Amniotic stem cell (primary cell): ENCODE data around the gene CDH4.

Experiments used
- DNase-seq: peaks from one replicate; lab custom pipeline; 2025; lab: John Stamatoyannopoulos, UW

CDH4 gene

DNA sequence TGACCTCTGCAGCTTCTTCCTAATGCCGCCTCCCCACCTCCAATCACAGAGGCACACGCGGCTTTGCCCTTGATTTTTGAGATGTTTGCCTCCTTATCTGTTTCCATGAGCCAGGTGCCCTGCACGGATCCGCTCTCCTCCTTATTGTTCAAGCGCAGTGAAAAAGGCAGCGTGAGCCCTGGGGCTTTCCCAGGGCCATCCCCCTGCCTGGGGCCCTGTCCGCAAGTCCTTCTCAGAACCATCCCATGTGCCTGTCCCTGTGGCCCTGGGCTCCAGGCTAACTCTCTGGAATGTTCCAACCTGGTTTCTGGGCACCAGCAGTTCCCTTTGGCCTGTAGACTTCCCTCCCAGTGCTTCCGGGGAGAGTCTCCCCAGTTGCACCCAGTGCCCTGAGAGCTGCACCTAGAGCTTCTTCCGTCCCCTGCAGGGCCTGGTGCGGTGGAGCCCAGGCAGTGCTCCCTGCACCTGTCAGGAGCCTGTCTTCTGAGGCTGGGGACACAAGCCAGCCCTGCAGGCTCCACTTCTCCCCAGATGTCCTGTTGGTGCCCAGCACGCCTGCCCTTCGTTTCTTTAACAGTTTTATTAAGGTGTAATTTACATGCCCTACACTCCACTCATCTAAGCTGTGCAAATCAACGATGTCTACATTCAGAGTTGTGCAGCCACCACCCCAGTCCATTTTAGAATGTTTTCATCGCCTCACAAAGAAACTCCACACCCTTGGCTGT lies 330.3 kb downstream of the CDH4 start:
- DNase-seq = no peak

DNA sequence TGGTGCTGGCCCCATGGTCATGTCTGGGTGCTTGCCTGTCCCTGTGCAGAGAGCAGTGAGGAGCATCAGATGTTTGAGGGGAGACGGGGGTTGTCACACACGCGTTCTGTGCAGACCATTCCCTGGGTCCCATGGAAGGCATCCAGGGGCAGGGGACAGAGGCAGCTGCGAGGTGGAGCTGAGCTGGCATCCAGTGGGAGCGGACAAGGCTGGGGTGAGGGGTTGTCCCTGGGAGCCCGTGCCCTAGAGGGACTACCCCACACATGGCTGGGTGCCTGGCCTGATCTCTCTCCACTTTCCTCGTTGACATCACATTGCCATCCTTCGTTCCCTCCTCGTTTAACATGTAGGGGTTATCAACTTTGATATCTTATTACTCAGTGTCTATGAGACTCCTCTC lies 331.3 kb downstream of the CDH4 start:
- no peak for DNase-seq

DNA sequence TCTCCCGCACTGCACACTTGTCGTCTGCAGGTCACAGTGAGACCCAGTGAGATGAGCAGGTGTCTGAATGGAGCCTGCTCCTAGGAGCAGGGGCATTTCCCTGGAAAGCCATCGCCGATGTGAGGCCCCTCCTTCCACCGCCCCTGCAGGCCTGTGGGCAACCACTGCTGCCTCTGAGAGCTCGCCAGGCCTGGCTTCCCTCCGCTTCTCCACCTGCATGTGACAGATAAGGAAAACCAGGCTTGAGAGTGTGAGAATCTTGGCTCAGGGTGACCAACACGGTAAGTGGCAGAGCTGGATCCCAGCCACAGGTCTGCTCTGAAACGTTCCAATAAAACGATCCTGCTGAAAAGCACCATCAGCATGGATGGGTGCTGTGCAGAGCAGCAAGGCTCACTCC lies 332.8 kb downstream of the CDH4 start:
- no peak for DNase-seq

DNA sequence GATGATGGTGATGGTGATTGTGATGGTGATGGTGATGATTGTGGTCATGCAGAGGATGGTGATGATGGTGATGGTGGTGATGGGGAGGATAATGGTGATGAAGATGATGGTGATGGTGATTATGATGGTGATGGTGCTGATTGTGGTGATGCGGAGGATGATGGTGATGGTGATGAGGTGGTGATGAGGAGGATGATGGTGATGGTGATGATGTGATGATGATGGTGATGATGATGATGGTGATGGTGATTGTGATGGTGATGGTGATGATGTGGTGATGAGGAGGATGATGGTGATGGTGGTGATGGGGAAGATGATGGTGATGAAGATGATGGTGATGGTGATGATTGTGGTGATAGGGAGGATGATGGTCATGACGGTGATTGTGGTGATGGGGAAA lies 333.7 kb downstream of the CDH4 start:
- no peak for DNase-seq

- no peak for DNase-seq
Measured at GRCh38 chr20:61587036-61587435, 335.0 kb downstream of the CDH4 start.

DNA sequence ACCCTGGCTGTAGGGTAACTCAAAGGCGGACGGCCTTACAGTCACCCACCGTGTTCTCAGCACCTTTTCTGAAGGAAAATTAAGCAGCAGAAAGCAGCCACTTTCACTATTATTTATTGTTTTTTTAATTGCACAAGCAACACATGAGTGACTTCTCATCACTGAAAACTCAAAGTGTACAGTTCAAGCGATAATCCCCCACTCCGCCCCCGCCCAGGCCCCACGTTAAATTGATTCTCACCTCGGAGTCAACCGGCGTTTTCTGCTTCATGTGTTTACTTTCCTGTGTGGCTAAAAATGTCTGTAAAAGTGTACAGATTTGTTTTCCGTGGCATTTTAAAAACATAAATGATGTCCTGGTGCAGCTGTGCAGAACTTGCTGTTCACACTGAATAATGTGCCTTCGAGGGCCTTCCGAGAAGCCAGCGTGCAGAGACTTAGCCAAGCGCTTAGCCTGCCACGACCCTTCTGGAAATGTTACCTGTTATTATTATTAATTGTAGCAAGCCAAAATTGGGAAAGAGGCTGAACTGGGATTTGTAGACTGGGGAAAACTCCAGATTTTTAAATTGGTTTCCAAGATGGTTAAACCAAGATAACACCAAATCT lies 335.7 kb downstream of the CDH4 start:
- no peak for DNase-seq

- DNase-seq = no peak
Measured at GRCh38 chr20:61588411-61589385, 336.6 kb downstream of the CDH4 start.

GRCh38 chr20:61590236-61590635 lies 338.2 kb downstream of the CDH4 start:
- no peak for DNase-seq

DNA sequence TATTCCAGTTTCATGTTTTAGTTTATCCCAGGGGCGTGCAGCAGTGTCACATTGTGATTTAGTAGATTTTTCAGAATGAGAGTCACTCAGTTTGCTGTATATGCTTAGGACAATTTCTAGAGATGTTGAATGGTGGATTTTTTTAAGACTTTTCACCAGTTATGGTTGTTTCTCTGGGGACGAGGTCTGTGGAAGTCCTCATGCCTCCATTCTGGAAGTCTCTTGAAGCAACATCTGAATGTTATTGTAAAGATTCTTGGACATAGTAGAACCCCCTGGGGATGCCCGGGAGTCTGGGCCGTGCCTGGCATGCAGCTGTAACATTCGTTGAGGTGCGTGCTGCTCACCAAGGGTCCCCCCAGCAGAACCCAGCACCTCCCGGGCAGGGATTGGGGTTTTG lies 341.5 kb downstream of the CDH4 start:
- DNase-seq = no peak

- no peak for DNase-seq
Measured at GRCh38 chr20:61594198-61594597, 342.1 kb downstream of the CDH4 start.

DNA sequence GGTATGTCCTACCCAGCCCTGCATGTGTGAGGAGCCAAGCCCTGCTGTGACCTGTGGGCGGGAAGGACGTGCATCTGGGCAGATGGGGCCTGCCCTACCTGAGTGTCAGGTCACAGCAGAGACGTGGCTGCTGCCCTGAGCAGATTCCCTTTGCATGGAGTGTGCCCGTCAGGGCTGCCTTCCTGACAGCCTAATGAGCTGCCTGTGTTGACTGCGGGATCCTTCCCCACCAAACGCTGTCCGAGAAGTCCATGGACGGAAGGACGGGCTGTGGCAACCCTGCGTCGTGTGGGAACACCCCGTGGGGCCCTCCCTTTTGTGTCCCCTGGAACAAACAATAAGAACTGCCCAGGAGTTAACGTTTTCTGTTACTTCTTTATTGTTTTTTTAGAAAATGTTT lies 343.2 kb downstream of the CDH4 start:
- DNase-seq = no peak

- no peak for DNase-seq
Measured at GRCh38 chr20:61596687-61597330, 344.7 kb downstream of the CDH4 start.

- DNase-seq = no peak
Measured at GRCh38 chr20:61597996-61598395, 345.9 kb downstream of the CDH4 start.

DNA sequence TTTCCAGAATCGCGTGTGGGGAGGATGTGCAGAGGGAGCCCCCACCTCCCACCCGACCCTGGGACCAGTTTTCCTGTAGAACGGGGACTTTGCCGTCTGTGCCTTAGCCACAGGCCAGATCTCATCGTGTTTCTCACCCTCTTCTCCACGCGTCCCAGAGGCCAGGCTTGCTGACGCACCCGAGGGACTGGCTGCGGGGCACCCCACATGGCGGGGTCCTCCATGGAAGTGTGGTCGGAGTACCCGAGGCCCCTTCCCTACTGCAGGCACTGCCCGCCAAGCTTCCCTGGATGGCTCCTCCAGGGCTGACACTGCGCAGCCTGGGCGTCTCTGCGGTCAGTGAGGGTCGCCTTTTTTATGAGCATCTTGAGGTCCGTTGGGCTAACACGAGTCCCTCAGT lies 346.5 kb downstream of the CDH4 start:
- DNase-seq = no peak

DNA sequence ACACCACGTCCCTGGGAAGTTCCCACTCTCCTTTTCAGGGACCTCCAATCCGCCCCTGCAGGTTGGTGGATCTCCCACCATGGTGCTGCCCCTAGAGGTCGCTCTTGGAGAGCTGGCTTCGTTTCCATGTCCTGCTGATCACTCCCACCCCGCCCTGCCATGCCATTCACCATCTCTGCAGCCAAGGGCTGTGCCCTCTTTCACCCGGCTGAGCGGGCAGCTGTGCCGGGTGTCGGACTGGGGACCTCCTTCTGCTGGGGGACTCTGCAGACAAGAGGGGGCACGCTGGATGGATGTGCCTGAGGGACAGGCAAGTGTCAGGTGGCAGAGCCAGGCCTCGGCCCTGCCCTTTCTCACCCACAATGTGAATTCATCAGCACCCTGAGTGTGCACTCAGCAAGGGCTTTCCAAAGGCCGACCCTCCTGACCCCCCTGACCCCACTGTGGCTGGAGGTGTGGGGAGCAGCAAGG lies 347.0 kb downstream of the CDH4 start:
- no peak for DNase-seq

DNA sequence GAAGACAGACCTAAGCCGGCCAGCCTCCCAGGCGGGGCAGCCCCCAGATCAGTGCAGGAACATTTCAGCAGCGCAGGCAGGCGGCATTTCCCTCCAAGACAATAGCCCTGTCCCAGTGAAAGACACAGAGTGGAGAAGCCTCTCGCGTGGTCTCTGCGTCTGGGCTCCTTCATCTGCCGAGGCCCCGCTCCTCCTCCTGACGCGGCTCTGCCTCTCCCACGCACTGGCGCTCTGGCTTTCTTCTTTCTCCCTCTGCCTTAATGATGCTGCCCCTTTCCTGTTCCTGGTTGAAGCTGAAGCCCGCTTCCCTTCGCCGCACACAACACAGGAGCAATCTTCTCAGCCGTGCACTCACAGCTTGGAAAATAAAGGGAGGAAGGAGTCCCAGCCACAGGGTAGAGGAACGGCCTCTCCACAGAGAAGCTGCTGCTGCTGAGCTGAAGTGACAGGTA lies 347.5 kb downstream of the CDH4 start:
- DNase-seq = no peak

DNA sequence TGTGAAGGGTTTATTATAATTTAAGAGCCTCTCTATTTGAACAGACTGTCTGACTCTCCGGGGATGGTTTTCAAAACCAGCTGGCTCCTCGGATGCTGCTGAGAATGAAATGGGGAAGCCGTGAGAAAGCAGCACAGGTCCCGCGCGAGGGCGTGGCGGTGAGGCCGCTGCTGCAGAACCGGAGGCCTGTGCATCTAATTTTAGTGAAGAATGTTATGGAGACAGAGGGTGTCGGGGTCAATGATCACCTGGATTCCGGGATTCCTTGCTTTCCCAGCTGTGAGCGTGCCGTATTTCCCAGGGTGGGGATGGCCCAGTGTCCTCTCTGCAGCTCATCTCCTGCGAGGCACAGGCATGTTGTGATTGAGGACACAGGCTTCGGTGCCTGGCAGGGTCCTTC lies 348.0 kb downstream of the CDH4 start:
- DNase-seq = no peak

- DNase-seq = no peak
Measured at GRCh38 chr20:61601361-61601760, 349.3 kb downstream of the CDH4 start.

DNA sequence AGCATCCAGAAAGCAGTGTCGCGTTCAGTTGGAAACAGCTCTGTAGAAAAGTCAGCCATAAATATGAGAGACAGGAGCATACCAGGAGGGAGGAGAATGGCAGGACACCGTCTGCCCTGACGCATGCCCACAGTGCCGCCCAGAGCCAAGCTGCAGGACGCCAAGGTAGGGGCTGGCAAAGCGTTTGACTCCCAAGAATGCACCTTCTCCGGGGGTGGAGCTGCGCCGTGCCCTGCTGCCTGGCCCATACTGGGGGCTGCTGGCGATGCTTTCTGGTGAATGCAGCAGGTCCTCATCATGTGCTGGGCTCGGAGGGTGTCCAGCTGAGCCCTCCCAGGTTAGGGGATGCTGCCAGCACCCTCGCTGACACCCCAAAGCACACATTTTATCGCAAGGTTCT lies 349.8 kb downstream of the CDH4 start:
- DNase-seq = no peak

- no peak for DNase-seq
Measured at GRCh38 chr20:61603715-61604114, 351.7 kb downstream of the CDH4 start.

- DNase-seq = no peak
Measured at GRCh38 chr20:61604549-61604948, 352.5 kb downstream of the CDH4 start.

DNA sequence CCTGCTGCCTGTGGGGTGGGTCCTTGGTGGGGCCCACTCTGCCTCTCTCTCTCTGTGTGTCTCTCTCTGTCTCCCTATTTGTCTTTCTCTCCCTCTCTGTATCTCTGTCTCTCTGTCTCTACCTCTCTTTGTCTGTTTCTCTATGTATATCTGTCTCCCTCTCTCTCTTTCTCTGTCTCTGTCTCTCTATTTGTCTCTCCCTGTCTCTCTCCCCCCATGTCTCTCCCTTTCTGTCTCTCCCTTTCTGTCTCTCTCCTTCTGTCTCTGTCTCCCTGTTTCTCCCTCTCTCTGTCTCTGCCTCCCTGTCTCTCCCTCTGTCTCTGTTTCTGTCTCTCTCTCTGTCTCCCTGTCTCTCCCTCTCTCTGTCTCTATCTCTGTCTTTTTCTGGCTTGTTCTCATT lies 353.2 kb downstream of the CDH4 start:
- DNase-seq = no peak
